NB4 (cell line): ENCODE measurements around the gene CAMK2A.
A peak's percentile ranks its signal among the peaks of the same experiment; 100 is the strongest.

Experiments
- DNase-seq: peaks from one replicate; pipeline ENCODE4 v3.0.0; 2010; ENCODE audit warnings: low read depth
- H3K4me3 ChIP-seq: one replicate; pipeline ENCODE4 v1.5.1; 2011; ENCODE audit warnings: mild to moderate bottlenecking, low read depth, low read length, moderate library complexity
- MYC ChIP-seq: IDR thresholded peaks from 2 replicates; pipeline ENCODE4 v1.6.1; 2011; ENCODE audit warnings: low read depth, low read length
- POLR2A ChIP-seq: IDR thresholded peaks from 2 replicates; pipeline ENCODE4 v1.6.1; 2011; ENCODE audit warnings: mild to moderate bottlenecking; ENCODE audit not compliant: insufficient read length; ENCODE audit errors: extremely low read depth
- TF ChIP-seq, protein P1 (sequence below): IDR thresholded peaks from 2 replicates; pipeline ENCODE4 v1.6.1; 2011; ENCODE audit warnings: low read depth, low read length
- TF ChIP-seq, protein P2 (sequence below): IDR thresholded peaks from one replicate; pipeline ENCODE4 v1.5.1; 2012; ENCODE audit warnings: low read depth, low read length

Gene CAMK2A

DNA sequence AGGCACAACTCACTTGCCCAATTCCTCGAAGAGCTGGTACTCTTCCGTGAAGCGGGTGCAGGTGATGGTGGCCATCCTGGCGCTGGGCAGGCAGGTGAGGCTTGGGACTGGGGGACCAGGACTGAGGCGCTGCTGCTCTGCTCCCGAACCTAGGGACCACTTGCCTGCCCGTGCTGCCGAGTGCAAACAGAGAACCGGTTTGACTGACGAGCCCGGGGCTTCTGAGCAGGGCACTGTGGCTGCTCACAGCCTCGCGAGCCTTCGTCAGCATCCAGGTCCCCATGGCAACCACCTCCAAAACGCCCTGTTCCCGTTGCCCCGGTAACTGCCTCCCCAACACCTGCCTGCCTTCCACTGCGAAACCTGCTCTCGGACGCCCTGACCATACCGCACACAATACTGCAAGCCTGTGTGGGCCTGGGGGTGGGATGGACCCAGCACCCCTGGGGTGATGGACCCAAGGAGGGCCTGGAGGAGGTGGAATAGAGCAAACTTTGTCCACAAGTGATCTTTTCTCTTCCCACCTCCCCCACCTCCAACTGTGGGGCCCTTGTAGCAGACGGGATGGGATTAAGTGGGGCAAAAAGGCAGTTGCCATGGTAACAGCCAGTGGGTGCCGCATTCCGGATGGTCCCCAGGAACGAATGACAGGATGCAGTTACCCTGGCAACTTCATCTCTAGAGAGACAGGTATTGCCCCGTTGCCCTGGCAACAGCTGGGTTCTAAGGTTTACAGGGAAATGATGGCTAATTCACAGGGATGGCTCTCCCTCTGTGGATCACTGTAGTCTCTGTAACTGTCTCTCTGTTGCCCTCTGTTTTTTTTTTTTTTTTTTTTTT is at the start of gene CAMK2A:
Gene CAMK2A (minus strand): TSS at position 223 of the 840 bp plus-strand sequence. CDS start 148 bp downstream, at position 75.
- DNase-seq: no peak
- H3K4me3 ChIP-seq: no peak within 1 kb of the TSS
- TF ChIP-seq, protein P1, sequence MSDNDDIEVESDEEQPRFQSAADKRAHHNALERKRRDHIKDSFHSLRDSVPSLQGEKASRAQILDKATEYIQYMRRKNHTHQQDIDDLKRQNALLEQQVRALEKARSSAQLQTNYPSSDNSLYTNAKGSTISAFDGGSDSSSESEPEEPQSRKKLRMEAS: no peak
- no peak for TF ChIP-seq POLR2A
- no peak for TF ChIP-seq MYC
- TF ChIP-seq, protein P2, sequence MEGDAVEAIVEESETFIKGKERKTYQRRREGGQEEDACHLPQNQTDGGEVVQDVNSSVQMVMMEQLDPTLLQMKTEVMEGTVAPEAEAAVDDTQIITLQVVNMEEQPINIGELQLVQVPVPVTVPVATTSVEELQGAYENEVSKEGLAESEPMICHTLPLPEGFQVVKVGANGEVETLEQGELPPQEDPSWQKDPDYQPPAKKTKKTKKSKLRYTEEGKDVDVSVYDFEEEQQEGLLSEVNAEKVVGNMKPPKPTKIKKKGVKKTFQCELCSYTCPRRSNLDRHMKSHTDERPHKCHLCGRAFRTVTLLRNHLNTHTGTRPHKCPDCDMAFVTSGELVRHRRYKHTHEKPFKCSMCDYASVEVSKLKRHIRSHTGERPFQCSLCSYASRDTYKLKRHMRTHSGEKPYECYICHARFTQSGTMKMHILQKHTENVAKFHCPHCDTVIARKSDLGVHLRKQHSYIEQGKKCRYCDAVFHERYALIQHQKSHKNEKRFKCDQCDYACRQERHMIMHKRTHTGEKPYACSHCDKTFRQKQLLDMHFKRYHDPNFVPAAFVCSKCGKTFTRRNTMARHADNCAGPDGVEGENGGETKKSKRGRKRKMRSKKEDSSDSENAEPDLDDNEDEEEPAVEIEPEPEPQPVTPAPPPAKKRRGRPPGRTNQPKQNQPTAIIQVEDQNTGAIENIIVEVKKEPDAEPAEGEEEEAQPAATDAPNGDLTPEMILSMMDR: no peak

DNA sequence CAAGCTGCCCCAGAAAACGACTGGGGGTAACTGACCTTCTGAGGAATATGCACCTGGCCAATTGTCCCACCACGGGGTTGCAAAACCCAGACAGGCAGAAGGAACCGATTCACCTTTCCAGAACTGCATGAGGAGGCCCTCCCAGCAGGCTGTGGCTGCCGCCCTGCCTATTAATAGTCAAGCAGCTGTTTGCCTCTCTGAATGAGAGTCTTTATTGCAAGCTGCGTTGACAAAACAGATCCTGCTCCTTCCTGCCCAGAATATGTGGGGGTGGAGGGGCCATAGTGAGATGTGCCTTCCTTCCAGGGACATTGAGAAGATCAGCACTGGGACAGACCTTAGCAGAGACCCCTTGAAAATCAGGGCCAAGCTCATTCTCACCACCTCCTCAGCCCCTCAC is 49.6 kb upstream of the CAMK2A start:
- H3K4me3 ChIP-seq: no peak overlapping the region
- DNase-seq: peak; percentile 25
- TF ChIP-seq MYC: no peak
- TF ChIP-seq, protein P1: no peak
- TF ChIP-seq, protein P2: no peak
- no peak for TF ChIP-seq POLR2A

DNA sequence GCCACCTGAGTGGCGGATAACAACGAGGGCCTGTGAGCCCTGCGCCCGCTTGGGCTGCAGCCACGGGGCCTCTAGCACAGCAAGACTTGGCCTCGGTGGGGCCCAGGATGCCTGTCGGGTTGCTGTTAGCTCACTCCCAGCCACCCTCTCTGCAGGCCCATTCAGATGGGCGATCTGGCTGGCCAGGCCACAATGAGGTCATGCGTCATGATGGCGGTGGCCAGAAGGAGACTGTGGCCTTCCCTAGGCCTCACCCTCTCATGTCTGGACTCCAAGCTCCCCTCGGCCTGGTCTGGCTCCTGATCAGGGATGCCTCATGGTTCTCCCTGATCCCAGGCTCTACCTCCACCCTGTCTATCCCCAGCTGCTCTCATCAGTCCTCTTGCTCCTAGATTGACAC is 49.0 kb upstream of the CAMK2A start:
- DNase-seq: no peak
- TF ChIP-seq POLR2A: no peak
- TF ChIP-seq, protein P1: no peak
- no peak for TF ChIP-seq MYC
- TF ChIP-seq, protein P2: no peak
- no peak overlapping the region for H3K4me3 ChIP-seq

DNA sequence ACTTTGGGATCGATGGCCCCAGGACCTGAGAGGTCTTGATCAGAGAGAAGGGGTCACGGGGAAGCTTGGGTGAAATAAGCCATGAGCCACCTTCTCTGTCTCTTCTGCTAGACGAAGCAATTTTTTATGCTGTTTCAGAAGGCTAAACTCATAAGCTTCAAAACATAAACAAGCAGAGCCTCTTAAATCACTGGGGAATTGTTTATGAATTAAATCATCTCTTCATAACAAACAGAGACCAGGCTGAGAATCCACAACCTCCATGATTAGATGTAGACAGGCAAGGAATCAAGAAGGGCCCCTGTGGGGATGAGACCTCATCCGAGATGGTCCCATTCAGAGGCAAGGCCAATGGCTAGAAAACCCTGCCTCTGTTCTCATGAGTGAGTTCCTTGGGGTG is 46.2 kb upstream of the CAMK2A start:
- DNase-seq: no peak
- no peak overlapping the region for H3K4me3 ChIP-seq
- TF ChIP-seq, protein P1: no peak
- TF ChIP-seq POLR2A (no peak), MYC (no peak)
- TF ChIP-seq, protein P2: no peak

DNA sequence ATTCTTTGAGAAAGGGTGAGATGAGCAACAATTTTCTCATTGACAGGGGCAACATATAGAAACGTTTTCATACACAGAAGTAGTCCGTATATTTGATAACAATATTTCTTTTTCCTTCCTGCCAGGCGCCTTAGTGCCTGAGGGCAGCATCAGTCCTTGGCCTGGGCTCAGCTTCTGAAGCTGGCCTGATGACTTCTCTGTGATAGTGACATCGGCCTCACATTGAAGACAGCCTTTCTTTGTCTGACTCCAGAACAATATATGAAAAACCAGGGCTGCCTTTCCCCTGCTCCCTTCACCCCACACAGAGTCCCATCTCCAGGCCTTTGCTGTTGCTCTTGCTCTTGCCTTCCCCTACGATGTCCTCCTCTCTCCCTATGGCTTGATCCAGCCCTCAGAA is 43.8 kb upstream of the CAMK2A start:
- no peak for DNase-seq
- TF ChIP-seq, protein P2: no peak
- TF ChIP-seq, protein P1: no peak
- no peak overlapping the region for H3K4me3 ChIP-seq
